ENCODE data around the gene MRPL36. TPM values are rescaled to one million over a fixed set of nuclear protein-coding genes. Genes with fewer than 3 reads are reported as not detected.

Gene MRPL36
- total and polyA plus RNA-seq, 2 experiments from 2014 or later, result 47.5 to 149 TPM

- ATAC-seq (no peak), DNase-seq (ENCODE audit: low spot score) (no peak)
- no peak overlapping the region for H3K4me2 ChIP-seq
- TF ChIP-seq POLR2AphosphoS5 (IDR thresholded peaks at IDR 0.05; ENCODE audit: low read depth) (no peak), ZNF331 (CRISPR knock-in tag; IDR thresholded peaks at IDR 0.05; ENCODE audit: low read depth) (no peak), CTCF (conservative IDR thresholded peaks at IDR 0.05; ENCODE audit: low read depth in 2 of 2) (no peak), ZNF114 (CRISPR knock-in tag; IDR thresholded peaks at IDR 0.05) (no peak), CREB1 (CRISPR knock-in tag; IDR thresholded peaks at IDR 0.05; ENCODE audit: low read depth) (no peak), ETS1 (IDR thresholded peaks at IDR 0.05) (no peak), EZH2phosphoT487 (IDR thresholded peaks at IDR 0.05; ENCODE audit: unreplicated experiment) (no peak), REST (IDR thresholded peaks at IDR 0.05; ENCODE audit: unreplicated experiment) (no peak), NANOG (IDR thresholded peaks at IDR 0.05; ENCODE audit: borderline replicate concordance) (no peak), JUNB (IDR thresholded peaks at IDR 0.05; ENCODE audit: unreplicated experiment) (no peak), EZH2 (IDR thresholded peaks at IDR 0.05; ENCODE audit: low read depth, unreplicated experiment) (no peak), ZNF462 (CRISPR knock-in tag; IDR thresholded peaks at IDR 0.05) (no peak), STAT1 (IDR thresholded peaks at IDR 0.05; ENCODE audit: unreplicated experiment) (no peak)
- H3K27me3 ChIP-seq (ENCODE audit: insufficient read depth), result no peaks in the 10 kb centered on the region
- no peak overlapping the region for H3K4me3 ChIP-seq
- no peaks in the 10 kb centered on the region for H4K20me1 ChIP-seq (replicated peaks; ENCODE audit: insufficient read depth)
- peaks cover 9% of the 10 kb centered on the region for H3K27me3 Mint-ChIP-seq (ENCODE audit: insufficient read depth, low read depth, poor library complexity)
- no peak overlapping the region for H3K27ac Mint-ChIP-seq
- no peaks in the 10 kb centered on the region for H3K9me2 ChIP-seq (ENCODE audit: insufficient read depth)
- peaks cover 37% of the 10 kb centered on the region for H3K4me1 Mint-ChIP-seq
- no peaks in the 10 kb centered on the region for H3K36me3 Mint-ChIP-seq (ENCODE audit: low read depth)
- no peak overlapping the region for H3K27ac ChIP-seq (ENCODE audit: low read depth)
- H2AFZ ChIP-seq, result no peak overlapping the region
- no peak overlapping the region for H3K4me3 Mint-ChIP-seq
- peaks cover 7% of the 10 kb centered on the region; the same call in 1 of the 2 replicates for H3F3A ChIP-seq (replicated peaks; ENCODE audit: low read depth)
- no peaks in the 10 kb centered on the region; the same call in 2 of the 3 replicates for H3K9me3 Mint-ChIP-seq
- peaks cover 15% of the 10 kb centered on the region for H3K4me1 ChIP-seq (ENCODE audit: insufficient read depth)
- H3K79me2 ChIP-seq (replicated peaks; ENCODE audit: insufficient read depth), result no peaks in the 10 kb centered on the region
- H3K36me3 ChIP-seq (ENCODE audit: insufficient read depth), result no peaks in the 10 kb centered on the region
These were observed 11.4 kb downstream of the MRPL36 start for GRCh38 chr5:1788200-1788599.

All from GM23338 (cell line).